HFF-Myc (cell line): ENCODE data around the gene MBNL2.

Experiments
- DNase-seq: peaks from one replicate; pipeline ENCODE4 v3.0.0-alpha.2; 2011; ENCODE audit warnings: low read depth; ENCODE audit errors: extremely low read depth
- H3K4me3 ChIP-seq: replicated peaks from 2 replicates; pipeline ENCODE4 v1.5.1; 2011; ENCODE audit warnings: low read depth, mild to moderate bottlenecking, control low read depth, low read length
- CTCF ChIP-seq: IDR thresholded peaks from 2 replicates; pipeline ENCODE4 v1.5.1; 2012; ENCODE audit warnings: mild to moderate bottlenecking, low read depth, low read length, control low read depth; ENCODE audit errors: missing control alignments

MBNL2 gene

GRCh38 chr13:97262058-97262457 is 39.9 kb downstream of the MBNL2 start:
- H3K4me3 ChIP-seq = no peak overlapping the region
- DNase-seq = no peak
- no peak for TF ChIP-seq CTCF

- no peak overlapping the region for H3K4me3 ChIP-seq
- no peak for DNase-seq
- no peak for TF ChIP-seq CTCF
Observed at GRCh38 chr13:97263160-97263559, 41.0 kb downstream of the MBNL2 start.

GRCh38 chr13:97264663-97265062 is 42.5 kb downstream of the MBNL2 start:
- DNase-seq = no peak
- TF ChIP-seq CTCF = no peak
- no peak overlapping the region for H3K4me3 ChIP-seq

- H3K4me3 ChIP-seq = no peak overlapping the region
- no peak for DNase-seq
- no peak for TF ChIP-seq CTCF
Observed at GRCh38 chr13:97266332-97266731, 44.2 kb downstream of the MBNL2 start.

GRCh38 chr13:97266772-97267417 is 44.8 kb downstream of the MBNL2 start:
- no peak overlapping the region for H3K4me3 ChIP-seq
- TF ChIP-seq CTCF = no peak
- DNase-seq = no peak

GRCh38 chr13:97267418-97268059 is 45.4 kb downstream of the MBNL2 start:
- DNase-seq = no peak
- no peak for TF ChIP-seq CTCF
- H3K4me3 ChIP-seq = no peak overlapping the region
